ENCODE results near the gene RCAN1. TPM values are rescaled to one million over a fixed set of nuclear protein-coding genes. Genes with fewer than 3 reads are reported as not detected.

Gene RCAN1
- polyA plus RNA-seq, 1 donor (not counting 4 experiments of a cell fraction or from before 2014, with no cell fraction given), result 21.3 TPM

DNA sequence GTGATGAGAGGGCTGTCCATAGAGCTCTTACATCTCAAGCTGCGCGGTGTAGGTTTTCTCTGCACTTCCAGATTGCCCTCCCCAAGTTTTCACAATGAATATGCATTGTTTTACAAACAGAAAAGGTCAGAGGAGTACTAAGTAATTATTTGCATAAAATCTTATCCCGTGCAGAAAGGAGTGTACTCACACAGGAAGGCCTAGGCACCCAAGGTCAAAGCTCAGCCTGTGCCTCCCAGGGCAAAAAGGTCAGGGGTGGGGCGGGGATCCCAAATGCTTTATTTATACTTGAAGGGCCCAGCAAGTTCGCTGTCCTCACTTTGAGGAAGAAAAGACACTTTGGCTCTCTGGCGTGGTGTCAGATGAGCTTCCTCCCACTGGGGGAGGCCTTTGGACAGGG lies 92.6 kb downstream of the RCAN1 start:
- no peak overlapping the region for H2AFZ ChIP-seq (ENCODE audit: control insufficient read depth, low read length)
- no peaks in the 10 kb centered on the region for H3K9me1 ChIP-seq (ENCODE audit: control insufficient read depth, extremely low read depth, insufficient read depth, low read length)
- no peak overlapping the region for H3K4me3 ChIP-seq (ENCODE audit: control insufficient read depth in 2 of 3, extremely low read depth in 1 of 3, insufficient read depth in 2 of 3, low read depth in 1 of 3, low read length in 3 of 3)
- H3K9ac ChIP-seq (ENCODE audit: control insufficient read depth, extremely low read depth, insufficient read depth, low read length), result no peak overlapping the region
- no peaks in the 10 kb centered on the region for H4K20me1 ChIP-seq (ENCODE audit: control insufficient read depth, extremely low read depth, insufficient read depth, low read length)
- peaks cover 4% of the 10 kb centered on the region for H3K79me2 ChIP-seq (ENCODE audit: control insufficient read depth, insufficient read depth, low read length)
- H3K4me1 ChIP-seq (ENCODE audit: control insufficient read depth, extremely low read depth, insufficient read depth, low read length), result peaks cover 14% of the 10 kb centered on the region
- no peak for TF ChIP-seq EZH2 (IDR thresholded peaks at IDR 0.05; ENCODE audit: low read length)
- TF ChIP-seq CTCF (optimal IDR thresholded peaks at IDR 0.05 in 1 of 3, IDR thresholded peaks at IDR 0.05 in 1 of 3, conservative IDR thresholded peaks at IDR 0.05 in 1 of 3; ENCODE audit: extremely low read depth in 1 of 3, insufficient read depth in 2 of 3, low read length in 3 of 3), result no peak
- no peak overlapping the region for H3K4me2 ChIP-seq (ENCODE audit: control insufficient read depth, extremely low read depth, insufficient read depth, low read depth, low read length)
- dilution Hi-C loops (cut with MboI; ENCODE audit: extremely low pct_ligation_motif_present, low sequenced_read_pairs), result no loop called here
- H3K36me3 ChIP-seq (ENCODE audit: control insufficient read depth in 2 of 2, extremely low read depth in 1 of 2, insufficient read depth in 2 of 2, low read length in 2 of 2), result peaks cover 7 to 15% of the 10 kb centered on the region in 2 experiments
- H3K9me3 ChIP-seq (ENCODE audit: control insufficient read depth, low read depth, low read length), result no peaks in the 10 kb centered on the region
- no peaks in the 10 kb centered on the region for H3K27me3 ChIP-seq (ENCODE audit: control insufficient read depth, extremely low read depth, insufficient read depth, low read length)
- DNase-seq (ENCODE audit: low read depth, low spot score) (no peak), FAIRE-seq (no peak)
- H3K27ac ChIP-seq (ENCODE audit: control insufficient read depth, insufficient read depth, low read length), result no peak overlapping the region

GRCh38 chr21:34521561-34521960 lies 93.4 kb downstream of the RCAN1 start:
- Histone ChIP-seq H3K79me2 (ENCODE audit: control insufficient read depth, insufficient read depth, low read length) (peaks cover 4% of the 10 kb centered on the region), H3K36me3 (ENCODE audit: control insufficient read depth in 2 of 2, extremely low read depth in 1 of 2, insufficient read depth in 2 of 2, low read length in 2 of 2) (peaks cover 7 to 15% of the 10 kb centered on the region in 2 experiments), H3K9ac (ENCODE audit: control insufficient read depth, extremely low read depth, insufficient read depth, low read length) (no peak overlapping the region), H2AFZ (ENCODE audit: control insufficient read depth, low read length) (no peak overlapping the region), H3K9me1 (ENCODE audit: control insufficient read depth, extremely low read depth, insufficient read depth, low read length) (no peaks in the 10 kb centered on the region), H3K4me3 (ENCODE audit: control insufficient read depth in 2 of 3, extremely low read depth in 1 of 3, insufficient read depth in 2 of 3, low read depth in 1 of 3, low read length in 3 of 3) (no peak overlapping the region), H3K9me3 (ENCODE audit: control insufficient read depth, low read depth, low read length) (no peaks in the 10 kb centered on the region), H3K4me2 (ENCODE audit: control insufficient read depth, extremely low read depth, insufficient read depth, low read depth, low read length) (no peak overlapping the region), H4K20me1 (ENCODE audit: control insufficient read depth, extremely low read depth, insufficient read depth, low read length) (no peaks in the 10 kb centered on the region), H3K4me1 (ENCODE audit: control insufficient read depth, extremely low read depth, insufficient read depth, low read length) (peaks cover 11% of the 10 kb centered on the region), H3K27ac (ENCODE audit: control insufficient read depth, insufficient read depth, low read length) (no peak overlapping the region), H3K27me3 (ENCODE audit: control insufficient read depth, extremely low read depth, insufficient read depth, low read length) (no peaks in the 10 kb centered on the region)
- DNase-seq (ENCODE audit: low read depth, low spot score), result no peak
- dilution Hi-C loops (cut with MboI; ENCODE audit: extremely low pct_ligation_motif_present, low sequenced_read_pairs), result no loop called here
- TF ChIP-seq CTCF (optimal IDR thresholded peaks at IDR 0.05 in 1 of 3, IDR thresholded peaks at IDR 0.05 in 1 of 3, conservative IDR thresholded peaks at IDR 0.05 in 1 of 3; ENCODE audit: extremely low read depth in 1 of 3, insufficient read depth in 2 of 3, low read length in 3 of 3) (no peak), EZH2 (IDR thresholded peaks at IDR 0.05; ENCODE audit: low read length) (no peak)
- no peak for FAIRE-seq
